GM12878 (cell line): ENCODE data around the gene USH2A. TPM values are rescaled to one million over a fixed set of nuclear protein-coding genes. Genes with fewer than 3 reads are reported as not detected.

Experiments used
- ATAC-seq: fragments of 200-7000 bp; cut with Tn5 transposase; 3 replicates; pipeline ENCODE4 v1.9.1; 2020; ENCODE audit warnings: mild to moderate bottlenecking, moderate library complexity
- BruUV-seq: library from RNA; stranded (reverse); fragments of 400-500 nt; replicated peaks from 2 replicates; lab custom pipeline; 2021; lab: Mats Ljungman, UMichigan
- CTCF ChIA-PET: fragments of 300-600 bp; sonication (Branson Sonifier 250); formaldehyde crosslinking; extraction: SDS; loops from one replicate; lab custom pipeline; 2021; ENCODE audit warnings: inconsistent platforms; lab: Yijun Ruan, JAX
- POLR2A ChIA-PET: fragments of 350-600 bp; formaldehyde crosslinking; extraction: SDS; loops from one replicate; lab custom pipeline; 2021; ENCODE audit warnings: inconsistent platforms; lab: Charles Lee
- RAD21 ChIA-PET: fragments of 300-600 bp; sonication (Branson Sonifier 250); formaldehyde crosslinking; loops from one replicate; lab custom pipeline; 2023; ENCODE audit warnings: antibody characterized with exemption; ENCODE audit not compliant: unreplicated experiment; lab: Charles Lee
- SMC1A ChIA-PET: fragments of 300-600 bp; sonication (Branson Sonifier 250); formaldehyde crosslinking; loops from one replicate; lab custom pipeline; 2023; ENCODE audit not compliant: unreplicated experiment, uncharacterized antibody; lab: Charles Lee
- DNase-seq: peaks from one replicate; pipeline ENCODE4 v3.0.0-alpha.2; 2011; ENCODE audit warnings: low read depth, low spot score
- FAIRE-seq: peaks from 3 replicates; lab custom pipeline; 2011; peaks lifted over from hg19 to GRCh38; lab: Jason Lieb, UNC
- H2AFZ ChIP-seq: 2 replicates; pipeline ENCODE4 v1.6.0; 2011; ENCODE audit warnings: low read depth, low read length, control low read depth; ENCODE audit not compliant: control insufficient read depth
- H3K27ac ChIP-seq: 2 replicates; pipeline ENCODE4 v1.5.1; 2011; ENCODE audit warnings: control low read depth; ENCODE audit not compliant: control insufficient read depth, insufficient read depth
- H3K27me3 ChIP-seq, 2 experiments: replicated peaks in 1 of 2; 2 replicates each; pipeline versions ENCODE4 v1.6.0 to v1.6.1; 2011; ENCODE audit warnings: low read length in 1 of 2; ENCODE audit not compliant: control insufficient read depth in 2 of 2, insufficient read depth in 2 of 2
- H3K36me3 ChIP-seq, 2 experiments: 2 replicates each; pipeline ENCODE4 v1.5.1; 2011; ENCODE audit warnings: low read length in 1 of 2; ENCODE audit not compliant: control insufficient read depth in 2 of 2, insufficient read depth in 2 of 2
- H3K4me1 ChIP-seq: 2 replicates; pipeline ENCODE4 v1.6.1; 2011; ENCODE audit warnings: mild to moderate bottlenecking, low read length, moderate library complexity, mixed read lengths; ENCODE audit not compliant: control insufficient read depth, insufficient read depth
- H3K4me2 ChIP-seq: 2 replicates; pipeline ENCODE4 v1.6.0; 2011; ENCODE audit warnings: control low read depth; ENCODE audit not compliant: control insufficient read depth, insufficient read depth
- H3K4me3 ChIP-seq: fragments of 200-600 bp; sonication (generic); 2 replicates; pipeline ENCODE4 v1.5.1; 2016
- H3K79me2 ChIP-seq: 2 replicates; pipeline ENCODE4 v1.6.0; 2011; ENCODE audit warnings: low read length; ENCODE audit not compliant: control insufficient read depth, insufficient read depth
- H3K9ac ChIP-seq: 2 replicates; pipeline ENCODE4 v1.8.0; 2011; ENCODE audit warnings: low read length, control low read depth, mixed read lengths; ENCODE audit not compliant: control insufficient read depth, insufficient read depth
- H3K9me3 ChIP-seq: replicated peaks from 3 replicates; pipeline ENCODE4 v1.5.1; 2011; ENCODE audit warnings: mild to moderate bottlenecking, low read length; ENCODE audit not compliant: control insufficient read depth, insufficient read depth
- H4K20me1 ChIP-seq: 2 replicates; pipeline ENCODE4 v1.6.0; 2011; ENCODE audit not compliant: control insufficient read depth, insufficient read depth
- ATF7 ChIP-seq: fragments of 450-650 bp; IDR thresholded peaks from 2 replicates; pipeline ENCODE4 v1.6.1; 2016; ENCODE audit warnings: low read depth, mild to moderate bottlenecking
- CBX5 ChIP-seq: sonication (generic); IDR thresholded peaks from 2 replicates; pipeline ENCODE4 v1.6.1; 2016; ENCODE audit warnings: low read depth, moderate library complexity, mild to moderate bottlenecking, inconsistent platforms
- CHD4 ChIP-seq: fragments of 200-600 bp; sonication (generic); IDR thresholded peaks from 2 replicates; pipeline ENCODE4 v1.6.1; 2016; ENCODE audit warnings: mild to moderate bottlenecking
- EGR1 ChIP-seq, 2 experiments: IDR thresholded peaks; 1 replicate in 1 of 2; 2 replicates in 1 of 2; pipeline ENCODE4 v1.6.1; 2011 to 2012; ENCODE audit warnings: low read depth in 2 of 2, low read length in 2 of 2, borderline replicate concordance in 1 of 2, mild to moderate bottlenecking in 1 of 2, moderate library complexity in 1 of 2
- FOS ChIP-seq: IDR thresholded peaks from 3 replicates; pipeline ENCODE4 v1.6.1; 2011; ENCODE audit warnings: borderline replicate concordance; ENCODE audit not compliant: insufficient read length; ENCODE audit errors: extremely low read depth
- KAT2A ChIP-seq: conservative IDR thresholded peaks from 2 replicates; pipeline ENCODE4 v1.6.1; 2011; ENCODE audit warnings: low read depth, low read length; ENCODE audit not compliant: control insufficient read depth
- KLF5 ChIP-seq: fragments of 450-650 bp; IDR thresholded peaks from 2 replicates; pipeline ENCODE4 v1.6.1; 2014; ENCODE audit warnings: mild to moderate bottlenecking; ENCODE audit not compliant: partially characterized antibody
- MTA2 ChIP-seq: fragments of 450-650 bp; IDR thresholded peaks from 2 replicates; pipeline ENCODE4 v1.6.1; 2016; ENCODE audit warnings: low read depth, mild to moderate bottlenecking, moderate library complexity
- NFXL1 ChIP-seq: fragments of 450-650 bp; IDR thresholded peaks from 2 replicates; pipeline ENCODE4 v1.6.1; 2017; ENCODE audit warnings: antibody characterized with exemption, mild to moderate bottlenecking, borderline replicate concordance
- POLR2A ChIP-seq: IDR thresholded peaks from 2 replicates; pipeline ENCODE4 v1.6.1; 2011; ENCODE audit warnings: low read depth, mild to moderate bottlenecking, low read length
- POLR2AphosphoS2 ChIP-seq: IDR thresholded peaks from 2 replicates; pipeline ENCODE4 v1.6.1; 2011; ENCODE audit warnings: low read depth, mild to moderate bottlenecking, low read length, improper control_type of control experiment, moderate library complexity
- SMAD5 ChIP-seq: IDR thresholded peaks from 2 replicates; pipeline ENCODE4 v1.6.1; 2016; ENCODE audit warnings: antibody characterized with exemption, low read depth
- SPI1 ChIP-seq: IDR thresholded peaks from 2 replicates; pipeline ENCODE4 v1.6.1; 2011; ENCODE audit warnings: low read depth, mild to moderate bottlenecking, low read length, moderate library complexity, borderline replicate concordance; ENCODE audit not compliant: insufficient read depth
- SRF ChIP-seq, 2 experiments: IDR thresholded peaks; 2 replicates each; pipeline ENCODE4 v1.6.1; 2011; ENCODE audit warnings: low read depth in 2 of 2, low read length in 2 of 2, mild to moderate bottlenecking in 1 of 2, moderate library complexity in 1 of 2
- SUZ12 ChIP-seq: fragments of 200-600 bp; sonication (generic); IDR thresholded peaks from one replicate; pipeline ENCODE4 v1.6.1; 2018; ENCODE audit warnings: antibody characterized with exemption, mild to moderate bottlenecking; ENCODE audit not compliant: unreplicated experiment
- ZNF24 ChIP-seq: fragments of 450-650 bp; IDR thresholded peaks from 2 replicates; pipeline ENCODE4 v1.6.1; 2017; ENCODE audit warnings: antibody characterized with exemption, mild to moderate bottlenecking
- WGBS: methylation state at CpG from one replicate; pipeline ENCODE4 v1.1.6; 2016; ENCODE audit warnings: low lambda C conversion rate; ENCODE audit not compliant: insufficient replicate concordance, insufficient coverage; ENCODE audit errors: missing lambda C conversion rate; 5-methylcytosine and 5-hydroxymethylcytosine counted together
- in situ Hi-C: fragments of 300-500 bp; cut with MboI; formaldehyde crosslinking; loops from 9 replicates; pipeline ENCODE4 v1.14.3; 2018; ENCODE audit warnings: mixed read lengths
- intact Hi-C: fragments of 100-400 bp; cut with micrococcal nuclease; formaldehyde crosslinking; loops from one replicate; pipeline ENCODE4 v1.14.2; 2022; ENCODE audit not compliant: unreplicated experiment
- polyA plus RNA-seq, 11 experiments: library from polyadenylated mRNA; depleted of rRNA in 4 of 11; unstranded in 6 of 11; stranded (reverse) in 5 of 11; fragments of >200 nt; fragmentation: Nextera tagmentation in 4 of 11; fragmentation: Illumina TruSeq in 1 of 11; extraction: Ambion mirVana in 4 of 11; extraction: Trizol in 1 of 11; gene quantifications; 1 replicate in 1 of 11; 2 replicates in 10 of 11; pipeline versions ENCODE4 v1.2.1 to v1.2.3, GENCODE V29; 2011 to 2016; ENCODE audit warnings: inconsistent platforms in 2 of 11, missing spikeins in 2 of 11, low read depth in 1 of 11
- total RNA-seq, 4 experiments: library from RNA; depleted of rRNA in 3 of 4; stranded (reverse); fragments of >200 nt in 3 of 4; fragmentation: Illumina TruSeq in 1 of 4; extraction: Trizol in 1 of 4; gene quantifications; 2 replicates each; pipeline versions ENCODE4 v1.2.1 to v1.2.3, GENCODE V29; 2013 to 2021
- TF ChIP-seq, protein P1 (sequence below): fragments of 450-650 bp; IDR thresholded peaks from 2 replicates; pipeline ENCODE4 v1.6.1; 2017; ENCODE audit warnings: borderline replicate concordance
- TF ChIP-seq, protein P2 (sequence below): fragments of 450-650 bp; formaldehyde crosslinking; IDR thresholded peaks from 2 replicates; pipeline ENCODE4 v1.4.0; 2022; ENCODE audit warnings: mild to moderate bottlenecking, moderate library complexity
- TF ChIP-seq, protein P3 (sequence below): IDR thresholded peaks from 2 replicates; pipeline ENCODE4 v1.6.1; 2011; ENCODE audit warnings: low read depth, mild to moderate bottlenecking, low read length, moderate library complexity, borderline replicate concordance; ENCODE audit errors: extremely low read depth

The USH2A gene
- total and polyA plus RNA-seq, 10 of the 15 experiments (the other 5 are each of a cell fraction or from before 2014, with no cell fraction given), result under 0.01 to 0.20 (median 0.01) TPM; not detected in 2

GRCh38 chr1:215776336-215776735 is 646.9 kb downstream of the USH2A start:
- SMC1A ChIA-PET, result no interaction called here
- no TSS peak for BruUV-seq

More at GRCh38 chr1:215776336-215776735, 646.9 kb downstream of the USH2A start:
- no peaks in the 10 kb centered on the region for H3K79me2 ChIP-seq
- no peak overlapping the region for H3K4me3 ChIP-seq
- 17% methylated on average over 5 of the region's 5 CpGs for WGBS
- no peaks in the 10 kb centered on the region for H3K36me3 ChIP-seq
- RAD21 ChIA-PET, result no interaction called here
- H3K27me3 ChIP-seq, result no peaks in the 10 kb centered on the region
- H4K20me1 ChIP-seq, result no peaks in the 10 kb centered on the region
- no peaks in the 10 kb centered on the region; the same call in 2 of the 3 replicates for H3K9me3 ChIP-seq
- H3K4me1 ChIP-seq, result no peaks in the 10 kb centered on the region
- DNase-seq (no peak), ATAC-seq (no peak), FAIRE-seq (no peak)
- H2AFZ ChIP-seq, result no peak overlapping the region
- CTCF ChIA-PET, result interaction anchor here (1.2 kb wide), 1 partner anchor 10 kb away, joined by 4 read pairs; no protein-coding TSS in a partner anchor
- no peak overlapping the region for H3K4me2 ChIP-seq
- POLR2A ChIA-PET, result no interaction called here
- no peak overlapping the region for H3K27ac ChIP-seq
- no peak overlapping the region for H3K9ac ChIP-seq
- TF ChIP-seq KAT2A (no peak), NFXL1 (no peak), FOS (no peak), ATF7 (no peak), SRF (IDR thresholded peaks at IDR 0.05; ENCODE audit: low read depth in 2 of 2, low read length in 2 of 2) (no peak), POLR2A (no peak), MTA2 (no peak), SMAD5 (no peak), ZNF24 (no peak), CBX5 (no peak), KLF5 (no peak), CHD4 (no peak), SUZ12 (no peak), SPI1 (no peak), EGR1 (IDR thresholded peaks at IDR 0.05; ENCODE audit: borderline replicate concordance in 1 of 2, low read depth in 2 of 2, low read length in 2 of 2) (no peak), POLR2AphosphoS2 (no peak)
- TF ChIP-seq, protein P1, sequence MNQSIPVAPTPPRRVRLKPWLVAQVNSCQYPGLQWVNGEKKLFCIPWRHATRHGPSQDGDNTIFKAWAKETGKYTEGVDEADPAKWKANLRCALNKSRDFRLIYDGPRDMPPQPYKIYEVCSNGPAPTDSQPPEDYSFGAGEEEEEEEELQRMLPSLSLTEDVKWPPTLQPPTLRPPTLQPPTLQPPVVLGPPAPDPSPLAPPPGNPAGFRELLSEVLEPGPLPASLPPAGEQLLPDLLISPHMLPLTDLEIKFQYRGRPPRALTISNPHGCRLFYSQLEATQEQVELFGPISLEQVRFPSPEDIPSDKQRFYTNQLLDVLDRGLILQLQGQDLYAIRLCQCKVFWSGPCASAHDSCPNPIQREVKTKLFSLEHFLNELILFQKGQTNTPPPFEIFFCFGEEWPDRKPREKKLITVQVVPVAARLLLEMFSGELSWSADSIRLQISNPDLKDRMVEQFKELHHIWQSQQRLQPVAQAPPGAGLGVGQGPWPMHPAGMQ, result no peak
- TF ChIP-seq, protein P2, sequence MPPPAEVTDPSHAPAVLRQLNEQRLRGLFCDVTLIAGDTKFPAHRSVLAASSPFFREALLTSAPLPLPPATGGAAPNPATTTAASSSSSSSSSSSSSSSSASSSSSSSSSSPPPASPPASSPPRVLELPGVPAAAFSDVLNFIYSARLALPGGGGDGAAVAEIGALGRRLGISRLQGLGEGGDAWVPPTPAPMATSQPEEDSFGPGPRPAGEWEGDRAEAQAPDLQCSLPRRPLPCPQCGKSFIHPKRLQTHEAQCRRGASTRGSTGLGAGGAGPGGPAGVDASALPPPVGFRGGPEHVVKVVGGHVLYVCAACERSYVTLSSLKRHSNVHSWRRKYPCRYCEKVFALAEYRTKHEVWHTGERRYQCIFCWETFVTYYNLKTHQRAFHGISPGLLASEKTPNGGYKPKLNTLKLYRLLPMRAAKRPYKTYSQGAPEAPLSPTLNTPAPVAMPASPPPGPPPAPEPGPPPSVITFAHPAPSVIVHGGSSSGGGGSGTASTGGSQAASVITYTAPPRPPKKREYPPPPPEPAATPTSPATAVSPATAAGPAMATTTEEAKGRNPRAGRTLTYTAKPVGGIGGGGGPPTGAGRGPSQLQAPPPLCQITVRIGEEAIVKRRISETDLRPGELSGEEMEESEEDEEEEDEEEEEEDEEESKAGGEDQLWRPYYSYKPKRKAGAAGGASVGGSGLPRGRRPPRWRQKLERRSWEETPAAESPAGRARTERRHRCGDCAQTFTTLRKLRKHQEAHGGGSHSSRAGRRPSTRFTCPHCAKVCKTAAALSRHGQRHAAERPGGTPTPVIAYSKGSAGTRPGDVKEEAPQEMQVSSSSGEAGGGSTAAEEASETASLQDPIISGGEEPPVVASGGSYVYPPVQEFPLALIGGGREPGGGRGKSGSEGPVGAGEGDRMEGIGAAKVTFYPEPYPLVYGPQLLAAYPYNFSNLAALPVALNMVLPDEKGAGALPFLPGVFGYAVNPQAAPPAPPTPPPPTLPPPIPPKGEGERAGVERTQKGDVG (CRISPR knock-in tag), result no peak
- TF ChIP-seq, protein P3, sequence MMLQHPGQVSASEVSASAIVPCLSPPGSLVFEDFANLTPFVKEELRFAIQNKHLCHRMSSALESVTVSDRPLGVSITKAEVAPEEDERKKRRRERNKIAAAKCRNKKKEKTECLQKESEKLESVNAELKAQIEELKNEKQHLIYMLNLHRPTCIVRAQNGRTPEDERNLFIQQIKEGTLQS, result no peak
- intact Hi-C loops, result no loop called here
- in situ Hi-C loops, result no loop called here
